Activated T-cell treated with anti-CD3 and anti-CD28 coated beads, Interleukin-2, amount 50 U/mL, for 72 hours (primary cell): ENCODE measurements around the gene SIPA1L2. TPM values are rescaled to one million over a fixed set of nuclear protein-coding genes. Genes with fewer than 3 reads are reported as not detected.
A peak's percentile ranks its signal among the peaks of the same experiment; 100 is the strongest.

Experiments
- ATAC-seq, 2 donors: fragments of 150-1000 bp; cut with Tn5 transposase; replicated peaks in 1 of 2; 2 replicates each; pipeline ENCODE4 v1.10.0; 2021; ENCODE audit warnings: moderate library complexity in 2 of 2, mild to moderate bottlenecking in 1 of 2
- DNase-seq, 2 donors: peaks; one replicate each; pipeline ENCODE4 v3.0.0; 2021 to 2022; ENCODE audit warnings: mixed read lengths in 1 of 2
- H3K27ac Mint-ChIP-seq: one replicate; pipeline ENCODE4 v1.8.0; 2022; ENCODE audit warnings: mild to moderate bottlenecking, moderate library complexity, mixed read lengths
- H3K27me3 Mint-ChIP-seq: one replicate; pipeline ENCODE4 v1.8.0; 2022; ENCODE audit warnings: low read depth, mixed read lengths
- H3K36me3 Mint-ChIP-seq, 2 donors: one replicate each; pipeline ENCODE4 v1.8.0; 2022; ENCODE audit warnings: mixed read lengths in 2 of 2, mild to moderate bottlenecking in 1 of 2; ENCODE audit not compliant: insufficient read depth in 2 of 2
- H3K4me1 Mint-ChIP-seq: one replicate; pipeline ENCODE4 v1.8.0; 2022; ENCODE audit warnings: low read depth, mixed read lengths
- H3K4me3 Mint-ChIP-seq, 2 donors: one replicate each; pipeline ENCODE4 v1.8.0; 2022; ENCODE audit warnings: mild to moderate bottlenecking in 2 of 2, mixed read lengths in 2 of 2, moderate library complexity in 2 of 2
- H3K9me3 Mint-ChIP-seq, 2 donors: one replicate each; pipeline ENCODE4 v1.8.0; 2022; ENCODE audit warnings: mixed read lengths in 2 of 2
- total RNA-seq, 2 donors: library from RNA; stranded (reverse); gene quantifications; one replicate each; pipeline ENCODE4 v1.2.3, GENCODE V29; 2022

SIPA1L2 gene
- total RNA-seq, 2 donors from 2014 or later, result 3.3 to 5.9 TPM

DNA sequence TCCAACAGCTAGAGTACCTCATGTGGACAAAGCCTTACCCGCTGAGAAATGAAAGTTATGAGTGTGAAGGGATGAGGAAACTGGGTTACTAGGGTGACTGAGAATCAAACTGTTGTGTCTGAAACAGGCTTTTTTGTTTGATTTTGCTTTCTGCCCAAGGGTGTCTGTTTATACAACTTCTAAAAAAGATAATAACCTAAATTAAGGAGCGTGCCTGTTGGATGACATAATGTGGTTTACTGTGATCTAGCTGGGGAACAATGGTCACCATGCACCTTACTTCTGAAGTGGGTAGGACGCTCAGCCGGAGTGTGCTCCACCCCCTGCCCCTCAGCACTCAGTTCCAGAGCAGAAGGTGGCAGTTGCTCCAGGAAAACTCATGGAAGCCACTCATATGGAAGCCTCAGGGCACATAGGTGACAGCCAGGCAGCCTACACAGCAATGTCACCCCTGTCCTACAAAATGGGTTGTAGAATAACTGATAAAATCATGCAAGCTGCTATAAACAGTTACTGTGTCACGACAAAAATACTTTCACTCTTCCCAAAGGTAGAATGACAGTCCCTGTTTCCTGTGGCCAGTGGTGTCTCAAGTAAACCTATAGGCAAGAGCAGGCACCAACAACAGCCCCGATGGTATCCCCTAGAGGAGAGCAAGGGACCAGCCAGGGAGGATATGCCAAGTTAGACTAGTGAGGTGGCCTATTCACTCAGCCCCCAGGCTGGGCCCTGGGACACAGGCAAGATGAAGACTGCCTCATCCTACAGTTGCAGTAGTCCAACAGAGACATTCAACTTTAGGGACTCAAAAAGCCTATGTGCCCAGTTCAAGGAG is 29.3 kb downstream of the SIPA1L2 start:
- H3K27ac Mint-ChIP-seq, result no peak overlapping the region
- ATAC-seq (peak; percentile 43 to 71), DNase-seq (no peak)
- peaks cover 2 to 5% of the 10 kb centered on the region in 2 donors for H3K9me3 Mint-ChIP-seq
- peaks cover 26% of the 10 kb centered on the region for H3K4me1 Mint-ChIP-seq
- H3K27me3 Mint-ChIP-seq, result no peaks in the 10 kb centered on the region
- H3K36me3 Mint-ChIP-seq, result peaks cover 2% of the 10 kb centered on the region in 2 donors
- H3K4me3 Mint-ChIP-seq, result peak overlapping the region in 1 of 2 donors; percentile 63

DNA sequence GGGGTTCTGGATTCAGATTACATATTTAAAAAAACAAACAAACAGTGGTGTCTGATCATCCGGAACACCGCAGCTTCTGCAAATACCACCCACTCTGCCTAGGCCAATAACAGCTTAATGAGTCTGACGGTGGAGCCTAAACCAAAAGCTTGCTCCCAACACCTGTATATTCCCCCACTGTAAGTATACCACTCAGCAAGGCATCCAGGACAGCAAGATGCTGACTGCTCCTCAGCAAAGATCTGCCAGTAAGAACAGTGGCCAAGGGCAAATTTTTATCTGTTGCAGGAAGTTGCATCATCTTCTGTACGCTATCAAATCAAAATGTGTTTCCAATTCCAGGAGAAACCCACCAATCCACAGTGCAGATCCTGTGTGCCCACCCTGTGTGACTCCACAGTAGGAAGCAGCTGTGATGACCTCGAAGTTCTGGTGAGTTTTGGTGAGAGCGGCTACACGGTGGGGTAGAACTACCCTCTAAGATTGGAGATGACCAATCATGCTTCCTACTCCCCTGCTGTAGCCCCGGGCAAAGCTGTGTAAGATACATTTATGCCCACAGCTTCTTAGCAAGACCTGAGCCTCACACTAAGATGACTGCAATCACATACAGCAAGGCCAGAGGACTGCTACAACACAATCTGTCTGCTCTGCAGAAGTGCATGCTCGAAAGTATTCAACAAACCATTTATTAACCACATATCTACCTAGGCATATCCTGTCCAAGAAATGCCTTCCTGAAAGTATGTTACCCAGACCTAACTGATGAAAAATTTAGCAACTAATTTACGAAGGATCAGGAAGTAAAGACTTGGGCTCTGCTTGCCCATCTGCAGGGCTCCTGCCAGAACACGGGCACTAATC is 30.5 kb downstream of the SIPA1L2 start:
- Mint-ChIP-seq H3K4me1 (peaks cover 26% of the 10 kb centered on the region), H3K27me3 (no peaks in the 10 kb centered on the region), H3K36me3 (peaks cover 2% of the 10 kb centered on the region in 2 donors), H3K9me3 (peaks cover 2 to 5% of the 10 kb centered on the region in 2 donors), H3K27ac (peak overlapping the region; percentile 83), H3K4me3 (peak overlapping the region in 1 of 2 donors; percentile 77)
- ATAC-seq (peak; percentile 15 to 56), DNase-seq (no peak)

DNA sequence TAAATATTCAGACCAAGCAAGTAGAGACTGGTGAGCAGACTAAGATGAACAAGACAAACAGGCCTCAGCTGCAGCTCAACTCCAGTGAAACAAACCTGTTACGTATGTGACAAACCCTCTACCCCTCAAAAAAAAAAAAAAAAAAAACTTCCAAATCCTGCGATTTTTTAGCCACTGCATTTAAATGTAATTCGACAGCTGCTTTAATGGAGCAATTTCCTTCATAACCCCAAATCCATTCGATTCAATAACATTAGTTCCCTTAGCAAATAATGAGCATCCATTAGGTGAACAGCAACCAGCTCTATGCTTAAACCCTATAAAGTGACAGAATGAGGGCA is 31.1 kb downstream of the SIPA1L2 start:
- Mint-ChIP-seq H3K27ac (peak overlapping the region; percentile 83), H3K4me3 (peak overlapping the region in 1 of 2 donors; percentile 77)
- no peak for ATAC-seq

DNA sequence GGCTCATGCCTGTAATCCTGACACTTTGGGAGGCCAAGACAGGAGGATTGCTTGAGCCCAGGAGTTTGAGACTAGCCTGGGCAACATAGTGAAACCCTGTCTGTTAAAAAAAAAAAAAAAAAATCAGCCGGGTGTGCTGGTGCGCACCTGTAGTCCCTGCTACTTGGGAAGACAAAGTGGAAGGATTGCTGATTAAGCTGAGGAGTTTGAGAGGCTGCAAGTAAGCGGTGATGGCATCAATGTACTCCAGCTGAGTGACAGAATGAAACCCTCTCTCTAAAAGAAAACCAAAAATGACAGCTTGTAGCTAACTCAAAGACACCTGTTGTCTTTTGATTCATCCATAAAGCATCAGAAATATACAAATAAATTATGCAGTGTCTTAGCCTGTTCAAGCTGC is 31.8 kb downstream of the SIPA1L2 start:
- Mint-ChIP-seq H3K9me3 (peaks cover 2% of the 10 kb centered on the region in 2 donors), H3K4me3 (peak overlapping the region in 1 of 2 donors; percentile 77), H3K4me1 (peaks cover 26% of the 10 kb centered on the region), H3K27ac (peak overlapping the region; percentile 83), H3K27me3 (no peaks in the 10 kb centered on the region), H3K36me3 (peaks cover 0 to 2% of the 10 kb centered on the region in 2 donors)
- ATAC-seq (no peak), DNase-seq (no peak)

More for the DNA sequence above, 31.1 kb downstream of the SIPA1L2 start:
- no peak for DNase-seq
- Mint-ChIP-seq H3K36me3 (peaks cover 0 to 2% of the 10 kb centered on the region in 2 donors), H3K4me1 (peaks cover 26% of the 10 kb centered on the region), H3K9me3 (peaks cover 2% of the 10 kb centered on the region in 2 donors), H3K27me3 (no peaks in the 10 kb centered on the region)

DNA sequence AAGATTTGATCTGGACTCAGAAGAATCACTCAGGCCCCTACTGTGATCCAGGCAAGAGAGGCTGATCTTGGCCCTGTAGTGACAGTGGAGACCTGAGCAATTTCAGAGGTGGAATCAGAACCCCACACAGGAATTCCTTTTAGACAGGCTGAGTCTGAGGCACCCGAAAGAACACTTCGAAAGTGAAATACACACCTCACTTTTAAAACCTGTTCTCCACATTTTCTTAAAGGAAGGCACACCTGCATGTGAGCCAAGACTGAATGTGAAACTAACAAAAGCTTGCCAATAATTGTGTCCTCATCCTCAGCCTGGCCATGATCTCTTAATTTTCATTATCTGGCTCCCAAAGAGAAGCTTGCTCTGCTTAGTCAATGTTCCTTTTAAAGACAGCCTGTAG is 32.2 kb downstream of the SIPA1L2 start:
- Mint-ChIP-seq H3K4me1 (peaks cover 26% of the 10 kb centered on the region), H3K9me3 (peaks cover 2% of the 10 kb centered on the region in 2 donors), H3K27ac (no peak overlapping the region), H3K36me3 (peaks cover 0 to 2% of the 10 kb centered on the region in 2 donors), H3K4me3 (no peak overlapping the region), H3K27me3 (no peaks in the 10 kb centered on the region)
- DNase-seq, result no peak
- no peak for ATAC-seq

DNA sequence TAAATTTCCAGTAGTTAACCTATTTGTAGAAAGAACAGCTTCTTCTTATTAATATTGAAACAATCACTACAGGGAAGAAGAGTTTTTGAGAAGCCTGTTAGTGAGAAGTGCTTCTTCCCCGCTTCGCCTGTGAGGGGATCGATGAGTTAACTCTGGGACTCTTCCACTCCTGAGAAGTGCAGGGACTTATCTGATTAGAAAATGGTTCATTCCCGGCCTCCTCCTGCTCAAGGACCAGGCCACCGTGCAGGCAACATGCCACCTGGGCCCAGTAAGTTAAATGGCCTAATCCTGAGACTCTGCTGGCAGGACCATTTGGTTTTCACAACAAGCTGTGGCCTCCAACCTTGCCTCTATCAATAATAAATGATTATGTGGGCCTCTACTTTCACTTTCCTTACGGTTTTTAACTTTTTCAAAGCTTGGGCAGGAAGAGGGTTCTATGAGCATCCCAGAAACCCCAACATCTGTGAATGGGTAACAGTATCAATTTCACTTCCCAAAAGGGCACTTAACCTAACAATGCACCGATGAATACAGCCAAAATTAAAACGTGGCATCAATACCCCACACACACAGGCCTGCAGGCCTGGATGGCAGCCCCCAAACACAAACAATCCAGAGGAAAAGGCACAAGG is 33.1 kb downstream of the SIPA1L2 start:
- Mint-ChIP-seq H3K9me3 (no peaks in the 10 kb centered on the region), H3K27ac (peak overlapping the region; percentile 56), H3K4me3 (peak overlapping the region in 1 of 2 donors; percentile 63), H3K27me3 (no peaks in the 10 kb centered on the region), H3K4me1 (peaks cover 26% of the 10 kb centered on the region), H3K36me3 (no peaks in the 10 kb centered on the region)
- ATAC-seq (no peak), DNase-seq (no peak)

DNA sequence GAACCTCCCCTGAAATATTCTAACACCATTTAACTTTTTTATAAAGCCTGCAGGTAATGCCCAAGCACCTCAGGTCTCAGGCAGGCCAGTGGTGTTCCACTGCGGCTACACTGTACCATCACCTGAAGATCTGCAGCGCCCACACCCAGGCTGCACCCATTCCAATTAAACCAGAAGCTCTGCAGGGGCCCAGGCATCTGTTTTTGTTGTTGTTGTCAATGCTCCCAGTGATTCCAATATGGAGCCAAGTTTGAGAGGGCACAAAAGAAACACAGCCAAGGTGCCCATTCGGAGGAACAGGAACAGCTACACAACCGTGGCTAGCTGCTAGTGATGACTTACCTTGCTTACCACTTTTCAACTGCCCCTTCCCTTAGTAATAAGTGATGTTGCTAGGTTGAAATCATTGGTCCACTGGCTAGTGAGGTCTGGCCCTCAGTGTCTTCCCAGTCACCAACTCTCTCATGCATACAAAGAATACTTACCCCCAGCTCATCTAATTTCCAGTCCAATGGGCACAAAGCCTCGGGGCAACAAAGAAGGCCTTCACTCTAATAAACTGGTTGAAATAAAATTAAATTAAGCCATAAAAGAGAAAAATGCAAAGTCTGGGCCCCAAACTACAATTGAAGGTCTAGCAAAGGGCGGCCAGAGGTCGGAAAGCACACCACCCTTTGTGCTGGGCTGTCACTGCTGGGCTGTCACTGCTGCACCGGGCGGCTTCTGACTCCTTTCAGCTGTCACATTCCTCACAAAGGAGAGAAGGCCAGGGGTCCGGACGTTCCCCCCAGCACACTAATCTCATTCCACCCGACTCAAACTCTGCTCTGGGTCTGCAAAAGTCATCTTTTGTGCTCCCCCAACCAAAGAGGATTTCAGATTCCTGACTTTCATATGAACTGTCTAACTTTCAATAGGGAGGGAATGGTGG is 34.9 kb downstream of the SIPA1L2 start:
- no peak for DNase-seq
- ATAC-seq, result no peak
- Mint-ChIP-seq H3K4me3 (no peak overlapping the region), H3K9me3 (no peaks in the 10 kb centered on the region), H3K36me3 (no peaks in the 10 kb centered on the region), H3K27me3 (no peaks in the 10 kb centered on the region), H3K27ac (no peak overlapping the region), H3K4me1 (peaks cover 29% of the 10 kb centered on the region)

DNA sequence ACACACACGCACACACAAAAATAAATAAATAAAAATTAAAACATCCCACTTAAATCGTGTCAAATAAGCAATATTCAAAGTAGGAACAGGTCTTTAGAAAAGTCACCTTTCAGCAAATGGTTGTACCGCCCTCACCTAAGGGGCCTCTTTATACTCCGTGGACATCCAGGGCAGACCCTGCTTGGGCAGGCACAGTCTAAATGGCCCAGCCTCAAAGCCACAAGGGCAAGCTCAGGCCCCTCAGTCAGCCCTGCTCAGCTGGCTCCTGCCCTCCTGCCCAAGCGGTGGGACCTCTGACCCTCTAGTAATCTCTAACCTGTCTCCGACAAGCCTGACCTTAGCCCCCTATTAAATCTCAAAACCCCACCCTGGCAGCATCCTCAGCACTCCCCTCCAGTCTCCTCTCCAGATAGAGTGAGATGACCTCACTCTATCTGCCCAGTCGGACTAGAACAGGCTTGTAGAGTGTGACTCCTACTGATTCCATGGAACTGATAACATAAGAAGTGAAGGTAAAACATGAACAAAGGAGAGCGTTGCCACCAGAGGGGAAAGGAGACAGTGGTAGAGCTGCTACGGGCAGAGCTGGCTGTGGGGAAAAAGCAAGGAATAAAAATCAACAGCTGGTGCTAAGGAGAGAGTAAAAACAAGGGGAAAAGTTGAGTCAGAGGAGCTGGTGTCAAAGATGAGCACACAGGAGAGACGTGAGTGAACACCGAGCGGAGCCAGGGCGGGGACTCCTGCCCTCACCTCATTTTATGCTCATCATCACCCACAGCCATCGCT is 36.0 kb downstream of the SIPA1L2 start:
- H3K27ac Mint-ChIP-seq, result no peak overlapping the region
- no peaks in the 10 kb centered on the region for H3K27me3 Mint-ChIP-seq
- peak; percentile 39 to 75 for ATAC-seq
- peak in 1 of 2 donors; percentile 23 for DNase-seq
- H3K4me1 Mint-ChIP-seq, result peaks cover 27% of the 10 kb centered on the region
- peaks cover 1 to 4% of the 10 kb centered on the region in 2 donors for H3K9me3 Mint-ChIP-seq
- H3K36me3 Mint-ChIP-seq, result peaks cover 4% of the 10 kb centered on the region in 2 donors
- H3K4me3 Mint-ChIP-seq, result no peak overlapping the region

DNA sequence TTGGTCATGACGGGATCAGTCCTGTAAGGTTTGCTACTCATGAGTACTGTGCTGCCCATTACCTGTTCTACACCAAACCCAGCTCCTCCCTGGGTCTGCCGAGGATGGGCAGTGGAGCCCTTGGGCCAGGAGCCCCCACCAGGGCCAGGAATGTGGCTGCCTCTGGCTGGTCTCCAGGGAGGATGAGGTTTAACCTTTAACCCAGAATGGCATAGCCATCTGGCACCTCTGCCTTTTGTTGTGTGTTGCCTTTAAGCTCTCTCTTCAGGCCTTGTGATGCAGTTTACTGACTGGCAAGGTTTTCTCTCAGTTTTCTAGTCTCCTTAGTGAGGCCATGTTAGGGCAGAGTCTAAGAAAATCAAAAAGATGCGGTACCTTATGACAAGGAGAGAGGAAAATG is 38.6 kb downstream of the SIPA1L2 start:
- Mint-ChIP-seq H3K4me1 (peaks cover 33% of the 10 kb centered on the region), H3K9me3 (peaks cover 9 to 11% of the 10 kb centered on the region in 2 donors), H3K36me3 (peaks cover 8 to 11% of the 10 kb centered on the region in 2 donors), H3K27ac (peak overlapping the region; percentile 27), H3K27me3 (no peaks in the 10 kb centered on the region), H3K4me3 (no peak overlapping the region)
- ATAC-seq (no peak), DNase-seq (no peak)

DNA sequence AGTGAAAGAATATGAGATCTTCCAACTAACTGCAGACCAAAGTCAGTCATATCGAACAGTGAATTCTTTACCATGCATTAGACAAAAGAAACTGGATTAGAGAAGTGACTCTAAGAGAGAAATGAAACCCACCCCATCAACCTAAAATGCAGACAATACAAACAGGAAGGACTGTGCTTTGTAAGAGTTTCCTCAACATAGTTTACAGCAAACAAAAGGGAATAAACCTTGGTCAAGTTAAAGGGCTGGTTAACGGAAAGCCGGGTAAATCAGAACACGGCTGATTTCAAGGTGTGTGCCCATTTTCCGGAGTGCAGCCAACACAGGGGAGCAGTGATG is 39.2 kb downstream of the SIPA1L2 start:
- no peak overlapping the region for H3K4me3 Mint-ChIP-seq
- H3K27me3 Mint-ChIP-seq, result no peaks in the 10 kb centered on the region
- H3K9me3 Mint-ChIP-seq, result peaks cover 9 to 11% of the 10 kb centered on the region in 2 donors
- H3K36me3 Mint-ChIP-seq, result peaks cover 8 to 11% of the 10 kb centered on the region in 2 donors
- peaks cover 33% of the 10 kb centered on the region for H3K4me1 Mint-ChIP-seq
- H3K27ac Mint-ChIP-seq, result no peak overlapping the region
- DNase-seq, result no peak
- ATAC-seq, result no peak

DNA sequence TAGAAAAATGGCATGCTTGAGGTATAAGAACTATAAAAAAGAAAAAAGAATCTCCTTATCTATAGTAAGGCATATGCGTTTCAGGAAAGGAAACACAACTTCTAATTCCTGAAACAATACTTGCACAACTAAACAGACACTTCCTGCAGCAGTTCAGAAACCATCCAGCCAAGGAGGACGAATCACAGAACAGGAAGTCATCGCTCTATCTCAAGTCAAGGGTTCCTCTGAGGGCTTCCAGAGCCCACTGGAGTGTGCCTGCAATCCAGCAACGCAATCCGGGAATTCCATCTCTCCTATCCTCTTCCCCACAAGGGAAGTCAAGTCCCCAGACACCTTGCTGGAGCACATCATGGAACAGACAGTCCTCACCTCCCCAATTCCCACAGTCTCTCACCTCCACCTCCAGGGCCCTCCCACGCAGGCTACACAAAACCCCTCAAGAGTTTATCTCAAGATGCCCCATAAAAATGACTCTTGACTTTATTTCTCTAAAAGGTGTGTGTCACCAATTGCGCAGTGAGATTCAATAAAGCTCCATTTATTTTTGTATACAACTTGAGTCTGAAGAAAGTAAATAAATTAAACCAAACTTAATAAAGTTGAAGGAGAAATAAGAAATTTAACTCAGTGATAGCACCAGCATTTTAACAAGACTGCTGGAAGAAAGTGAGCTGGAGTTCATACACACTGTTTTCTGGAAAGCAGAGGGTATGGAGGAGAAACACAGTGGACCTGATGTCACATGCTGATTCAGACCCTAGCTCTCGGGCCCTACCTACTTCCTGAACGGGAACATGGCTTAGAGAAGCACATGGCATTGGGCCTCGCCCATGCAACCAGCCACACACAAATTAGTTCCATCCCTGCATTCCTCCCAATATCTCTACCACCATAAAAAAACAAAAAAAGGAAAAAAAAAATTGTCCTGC is 39.9 kb downstream of the SIPA1L2 start:
- Mint-ChIP-seq H3K27ac (peak overlapping the region; percentile 21), H3K4me3 (peak overlapping the region in 1 of 2 donors; percentile 23), H3K9me3 (peaks cover 9 to 11% of the 10 kb centered on the region in 2 donors), H3K27me3 (no peaks in the 10 kb centered on the region), H3K4me1 (peaks cover 33% of the 10 kb centered on the region), H3K36me3 (peaks cover 8 to 11% of the 10 kb centered on the region in 2 donors)
- ATAC-seq (no peak), DNase-seq (no peak)
